ENCODE results near the gene PPP1R11. TPM values are rescaled to one million over a fixed set of nuclear protein-coding genes. Genes with fewer than 3 reads are reported as not detected.

PPP1R11 gene
- total and polyA plus RNA-seq, 2 of the 13 experiments (the other 11 are each of a cell fraction or from before 2014, with no cell fraction given): 32.1 to 58.9 TPM

- TF ChIP-seq, protein P1, sequence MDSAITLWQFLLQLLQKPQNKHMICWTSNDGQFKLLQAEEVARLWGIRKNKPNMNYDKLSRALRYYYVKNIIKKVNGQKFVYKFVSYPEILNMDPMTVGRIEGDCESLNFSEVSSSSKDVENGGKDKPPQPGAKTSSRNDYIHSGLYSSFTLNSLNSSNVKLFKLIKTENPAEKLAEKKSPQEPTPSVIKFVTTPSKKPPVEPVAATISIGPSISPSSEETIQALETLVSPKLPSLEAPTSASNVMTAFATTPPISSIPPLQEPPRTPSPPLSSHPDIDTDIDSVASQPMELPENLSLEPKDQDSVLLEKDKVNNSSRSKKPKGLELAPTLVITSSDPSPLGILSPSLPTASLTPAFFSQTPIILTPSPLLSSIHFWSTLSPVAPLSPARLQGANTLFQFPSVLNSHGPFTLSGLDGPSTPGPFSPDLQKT (CRISPR knock-in tag; IDR thresholded peaks at IDR 0.05; ENCODE audit: borderline replicate concordance): 0 out of 2 replicates have a peak, but pooled peaks have one; percentile 52
- TF ChIP-seq HOXA5 (CRISPR knock-in tag; IDR thresholded peaks at IDR 0.05): peak; percentile 67
- TF ChIP-seq ZFP36L1 (CRISPR knock-in tag; IDR thresholded peaks at IDR 0.05): no peak; the same call in 1 of the 2 replicates
- TF ChIP-seq ZSCAN20 (CRISPR knock-in tag; IDR thresholded peaks at IDR 0.05; ENCODE audit: borderline replicate concordance): no peak
- TF ChIP-seq ZNF616 (CRISPR knock-in tag; IDR thresholded peaks at IDR 0.05; ENCODE audit: low read depth): no peak
- no peak for TF ChIP-seq ZNF781 (CRISPR knock-in tag; IDR thresholded peaks at IDR 0.05; ENCODE audit: borderline replicate concordance, not compliant biosample characterization)
- peak; percentile 62; the same call in 1 of the 2 replicates for TF ChIP-seq ZNF83 (CRISPR knock-in tag; IDR thresholded peaks at IDR 0.05; ENCODE audit: borderline replicate concordance)
- TF ChIP-seq RFX5 (IDR thresholded peaks at IDR 0.05; ENCODE audit: low read depth, low read length): peak; percentile 73
- peak; percentile 59 for TF ChIP-seq BCL6 (CRISPR knock-in tag; IDR thresholded peaks at IDR 0.05)
- TF ChIP-seq HNRNPK (IDR thresholded peaks at IDR 0.05; ENCODE audit: low read depth, low read length, poor library complexity, severe bottlenecking): no peak
- no peak for TF ChIP-seq TCF7L2 (IDR thresholded peaks at IDR 0.05; ENCODE audit: low read depth, low read length)
- TF ChIP-seq ZNF644 (CRISPR knock-in tag; IDR thresholded peaks at IDR 0.05; ENCODE audit: low read depth): no peak
- TF ChIP-seq ZNF788 (CRISPR knock-in tag; IDR thresholded peaks at IDR 0.05; ENCODE audit: borderline replicate concordance): peak; percentile 85; the same call in 1 of the 2 replicates
- TF ChIP-seq, protein P2, sequence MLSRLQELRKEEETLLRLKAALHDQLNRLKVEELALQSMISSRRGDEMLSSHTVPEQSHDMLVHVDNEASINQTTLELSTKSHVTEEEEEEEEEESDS (CRISPR knock-in tag; IDR thresholded peaks at IDR 0.05; ENCODE audit: borderline replicate concordance): peak; percentile 90
- TF ChIP-seq ZNF354B (CRISPR knock-in tag; IDR thresholded peaks at IDR 0.05): peak; percentile 96
- peak; percentile 92 for TF ChIP-seq SALL2 (CRISPR knock-in tag; IDR thresholded peaks at IDR 0.05)
- no peak for TF ChIP-seq ZFP62 (CRISPR knock-in tag; IDR thresholded peaks at IDR 0.05)
- TF ChIP-seq ZZZ3 (CRISPR knock-in tag; IDR thresholded peaks at IDR 0.05; ENCODE audit: borderline replicate concordance): no peak; the same call in 1 of the 2 replicates
- no peak for TF ChIP-seq RORA (CRISPR knock-in tag; IDR thresholded peaks at IDR 0.05)
- no peak for TF ChIP-seq ZNF564 (CRISPR knock-in tag; IDR thresholded peaks at IDR 0.05)
- peak; percentile 94 for TF ChIP-seq ZSCAN25 (CRISPR knock-in tag; IDR thresholded peaks at IDR 0.05)
- no peak for TF ChIP-seq FOXA1 (IDR thresholded peaks at IDR 0.05)
- no peak for TF ChIP-seq FOXA1 (CRISPR knock-in tag; IDR thresholded peaks at IDR 0.05)
- no peak for TF ChIP-seq NFRKB (IDR thresholded peaks at IDR 0.05)
- no peak for TF ChIP-seq BRD4 (CRISPR knock-in tag; IDR thresholded peaks at IDR 0.05)
- TF ChIP-seq GTF3A (CRISPR knock-in tag; conservative IDR thresholded peaks at IDR 0.05): 0 out of 2 replicates have a peak, but pooled peaks have one; percentile 40
- no peak for TF ChIP-seq PPARG (CRISPR knock-in tag; conservative IDR thresholded peaks at IDR 0.05)
- no peak for TF ChIP-seq PAX8 (CRISPR knock-in tag; IDR thresholded peaks at IDR 0.05; ENCODE audit: borderline replicate concordance)
- TF ChIP-seq MIXL1 (CRISPR knock-in tag; IDR thresholded peaks at IDR 0.05): no peak; the same call in none of the 2 replicates
- 0 out of 2 replicates have a peak, but pooled peaks have one; percentile 73 for TF ChIP-seq ZFP41 (CRISPR knock-in tag; IDR thresholded peaks at IDR 0.05; ENCODE audit: borderline replicate concordance)
- peak; percentile 94 for TF ChIP-seq YEATS2 (CRISPR knock-in tag; IDR thresholded peaks at IDR 0.05; ENCODE audit: borderline replicate concordance)
- no peak for TF ChIP-seq ZNF484 (CRISPR knock-in tag; IDR thresholded peaks at IDR 0.05; ENCODE audit: borderline replicate concordance, low read depth)
Observed at GRCh38 chr6:30066577-30067459, at the start of gene PPP1R11 (continued).
